HG02678 (cell line): ENCODE results near the gene C19orf47.

Experiments
- ATAC-seq: cut with Tn5 transposase; IDR thresholded peaks from one replicate; pipeline ENCODE4 v1.9.1; 2021; ENCODE audit warnings: mild to moderate bottlenecking, moderate library complexity; ENCODE audit not compliant: unreplicated experiment

Gene C19orf47, protein sequence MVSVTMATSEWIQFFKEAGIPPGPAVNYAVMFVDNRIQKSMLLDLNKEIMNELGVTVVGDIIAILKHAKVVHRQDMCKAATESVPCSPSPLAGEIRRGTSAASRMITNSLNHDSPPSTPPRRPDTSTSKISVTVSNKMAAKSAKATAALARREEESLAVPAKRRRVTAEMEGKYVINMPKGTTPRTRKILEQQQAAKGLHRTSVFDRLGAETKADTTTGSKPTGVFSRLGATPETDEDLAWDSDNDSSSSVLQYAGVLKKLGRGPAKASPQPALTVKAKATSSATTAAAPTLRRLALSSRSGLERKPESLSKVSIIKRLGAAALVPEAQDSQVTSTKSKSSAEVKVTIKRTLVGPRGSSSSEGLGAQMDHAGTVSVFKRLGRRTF

DNA sequence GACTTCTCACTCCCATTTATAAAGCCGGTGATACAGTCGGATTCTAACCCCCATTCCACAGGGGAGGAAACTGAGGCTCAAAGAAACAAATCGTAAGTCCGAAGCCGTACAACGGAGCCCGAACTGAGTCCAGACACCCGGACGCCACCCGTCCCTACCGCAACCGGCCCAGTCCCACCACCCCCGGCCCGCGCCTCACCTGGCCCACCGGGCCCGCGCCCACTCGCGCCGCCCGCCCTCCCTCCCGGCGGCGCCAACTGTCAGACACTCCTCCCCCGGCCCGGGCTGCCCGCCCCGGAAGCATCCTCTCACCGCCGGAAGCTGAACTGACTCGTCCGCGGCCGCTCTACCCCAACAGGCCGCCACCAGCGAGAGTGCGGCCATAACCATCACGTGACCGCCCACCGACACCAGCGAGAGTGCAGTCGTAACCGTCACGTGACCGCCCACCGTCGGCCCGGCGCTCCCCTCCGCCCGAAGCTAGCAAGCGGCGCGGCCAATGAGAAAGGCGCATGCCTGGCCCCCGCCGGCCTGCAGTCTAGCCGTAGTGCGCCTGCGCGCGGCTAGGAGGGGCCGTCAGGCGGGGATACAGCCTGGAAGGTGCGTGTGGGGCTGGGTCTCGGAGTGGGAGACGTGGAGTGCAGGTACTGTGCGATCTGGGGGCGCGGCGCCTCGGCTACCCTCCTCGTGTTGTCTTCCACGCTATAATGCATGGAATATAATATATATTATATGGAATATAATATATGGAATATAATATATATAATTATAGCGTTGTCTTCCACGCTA is at the start of gene C19orf47, which contains the start of gene PLD3:
TSS of gene C19orf47 (minus strand) at position 273 of the 789 bp plus-strand sequence. CDS start 6,540 bp downstream, outside the sequence.
TSS of gene PLD3 (plus strand) at position 571 of the 789 bp plus-strand sequence. CDS start 17,789 bp downstream, outside the sequence.
- ATAC-seq, result peak; percentile 98

DNA sequence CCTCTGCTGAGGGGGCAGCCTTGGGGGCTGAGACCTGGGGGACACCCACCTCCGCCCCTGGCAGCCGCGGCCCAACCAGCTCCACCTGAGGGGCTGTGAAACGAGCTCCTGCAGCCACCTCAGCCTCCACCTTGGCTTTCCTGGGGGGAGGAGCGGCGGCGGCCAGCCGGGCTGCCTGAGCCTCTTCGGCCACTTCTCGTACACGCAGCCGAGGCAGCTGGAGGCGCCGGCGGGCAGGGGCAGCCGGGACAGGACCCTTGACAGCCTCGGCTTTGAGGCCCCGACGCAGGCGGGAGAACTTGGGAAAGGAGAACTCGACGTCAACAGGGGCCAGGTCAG is 49.3 kb upstream of the C19orf47 start:
- no peak for ATAC-seq

DNA sequence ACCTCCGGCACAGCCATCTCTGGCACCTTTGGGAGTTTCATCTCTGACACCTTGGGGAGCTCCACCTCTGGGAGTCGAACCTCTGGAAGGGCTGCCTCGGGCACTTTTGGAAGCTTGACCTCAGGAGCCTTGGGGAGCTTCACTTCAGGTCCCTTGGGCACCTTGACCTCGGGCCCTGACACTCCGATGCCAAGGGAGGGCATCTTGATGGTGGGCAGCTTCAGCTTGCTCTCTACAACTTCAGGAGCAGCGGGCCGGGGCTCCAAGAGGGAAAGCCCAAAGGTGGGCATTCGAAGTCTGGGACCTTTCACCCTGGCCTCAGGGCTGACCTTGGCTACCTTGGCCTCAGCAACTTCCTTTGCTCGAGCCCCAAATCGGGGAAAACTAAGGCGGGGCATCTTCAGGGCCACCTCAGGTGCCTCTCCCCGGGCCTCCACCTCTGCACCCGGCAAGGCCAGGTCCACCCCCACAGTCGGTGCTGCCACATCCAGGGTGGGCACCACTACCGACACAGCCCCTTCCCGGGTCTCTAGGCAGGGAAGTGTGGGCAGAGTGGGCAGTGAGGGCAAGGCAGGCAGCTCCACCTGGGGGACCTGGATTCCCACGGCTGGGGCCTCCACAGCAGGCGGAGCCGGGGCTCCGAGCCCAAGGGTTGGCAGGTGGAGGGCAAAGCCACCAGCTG is 48.8 kb upstream of the C19orf47 start:
- no peak for ATAC-seq

DNA sequence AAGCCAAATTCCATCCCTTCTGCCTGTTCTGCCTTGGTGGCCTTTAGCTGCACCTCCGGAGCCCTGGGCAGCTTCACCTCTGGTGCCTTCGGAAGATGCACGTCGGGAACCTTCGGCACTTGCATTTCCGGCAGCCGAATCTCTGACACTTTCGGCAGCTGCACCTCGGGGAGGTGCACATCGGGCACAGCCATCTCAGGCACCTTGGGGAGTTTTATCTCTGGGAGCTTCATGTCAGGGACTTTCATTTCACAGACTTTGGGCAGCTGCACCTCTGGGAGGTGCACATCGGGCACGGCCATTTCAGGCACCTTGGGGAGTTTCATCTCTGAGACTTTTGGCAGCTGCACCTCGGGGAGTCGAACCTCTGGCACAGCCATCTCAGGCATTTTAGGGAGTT is 47.8 kb upstream of the C19orf47 start:
- ATAC-seq, result no peak

DNA sequence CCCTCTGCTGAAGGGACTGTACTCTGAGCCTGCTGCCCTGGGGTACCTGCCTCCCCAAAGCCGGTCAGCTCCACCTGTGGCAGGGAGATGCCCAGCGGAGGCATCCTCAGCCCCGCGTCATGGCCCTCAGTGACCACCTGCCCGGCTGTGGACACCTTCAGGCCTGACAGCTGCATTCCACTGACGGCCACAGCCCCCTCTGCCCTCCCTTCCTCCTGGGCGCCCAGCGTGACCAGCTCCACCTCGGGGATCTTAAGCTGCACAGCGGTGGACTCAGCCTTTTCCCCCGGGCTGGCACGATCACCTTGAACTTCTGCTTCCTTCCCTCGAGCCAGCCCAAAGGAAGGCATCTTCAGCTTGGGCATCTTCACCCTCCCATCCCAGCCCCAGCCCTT is 46.6 kb upstream of the C19orf47 start:
- no peak for ATAC-seq

DNA sequence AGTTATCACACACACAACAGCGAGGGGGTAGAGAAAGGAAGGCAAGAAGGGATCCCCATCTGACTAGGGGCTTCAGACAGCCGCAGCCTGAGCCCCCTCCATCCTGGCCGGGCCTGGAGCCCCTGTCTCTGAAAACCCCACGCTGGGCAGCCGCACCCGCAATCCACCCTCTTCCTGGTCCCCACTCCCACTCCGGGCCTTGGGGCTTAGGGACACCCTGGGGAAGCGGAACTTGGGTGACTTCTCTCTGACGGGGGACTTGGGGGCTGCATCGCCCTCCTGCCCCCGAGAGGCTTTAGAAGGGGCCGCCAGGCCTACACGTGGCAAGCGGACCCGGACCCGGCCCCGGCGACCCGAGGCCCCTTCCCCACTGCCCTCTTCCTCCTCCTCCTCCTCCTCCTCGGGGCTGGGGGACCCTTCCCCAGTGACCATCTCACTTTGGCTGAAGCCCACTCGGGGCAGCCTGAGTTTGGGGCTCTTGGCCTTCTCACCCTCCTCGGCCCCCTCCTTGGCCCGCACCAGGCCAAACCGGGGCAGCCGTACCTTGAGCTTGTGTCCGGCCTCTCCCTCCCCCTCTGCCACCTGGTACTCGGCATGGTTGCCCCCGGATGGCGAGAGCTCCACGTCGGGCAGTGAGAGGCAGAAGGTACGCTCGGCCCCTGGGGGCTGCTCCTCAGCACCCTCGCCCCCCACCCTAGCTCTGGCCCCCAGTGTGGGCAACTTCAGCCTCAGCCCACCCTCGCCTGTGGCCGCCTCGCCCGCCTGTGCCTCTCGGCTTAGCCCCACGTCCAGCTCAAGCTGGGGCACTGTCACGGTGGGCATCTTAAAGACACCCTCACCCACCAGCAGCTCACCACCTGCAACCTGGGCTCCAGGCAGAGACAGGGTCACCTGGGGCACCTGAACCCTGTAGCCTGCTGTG is 46.0 kb upstream of the C19orf47 start:
- no peak for ATAC-seq

DNA sequence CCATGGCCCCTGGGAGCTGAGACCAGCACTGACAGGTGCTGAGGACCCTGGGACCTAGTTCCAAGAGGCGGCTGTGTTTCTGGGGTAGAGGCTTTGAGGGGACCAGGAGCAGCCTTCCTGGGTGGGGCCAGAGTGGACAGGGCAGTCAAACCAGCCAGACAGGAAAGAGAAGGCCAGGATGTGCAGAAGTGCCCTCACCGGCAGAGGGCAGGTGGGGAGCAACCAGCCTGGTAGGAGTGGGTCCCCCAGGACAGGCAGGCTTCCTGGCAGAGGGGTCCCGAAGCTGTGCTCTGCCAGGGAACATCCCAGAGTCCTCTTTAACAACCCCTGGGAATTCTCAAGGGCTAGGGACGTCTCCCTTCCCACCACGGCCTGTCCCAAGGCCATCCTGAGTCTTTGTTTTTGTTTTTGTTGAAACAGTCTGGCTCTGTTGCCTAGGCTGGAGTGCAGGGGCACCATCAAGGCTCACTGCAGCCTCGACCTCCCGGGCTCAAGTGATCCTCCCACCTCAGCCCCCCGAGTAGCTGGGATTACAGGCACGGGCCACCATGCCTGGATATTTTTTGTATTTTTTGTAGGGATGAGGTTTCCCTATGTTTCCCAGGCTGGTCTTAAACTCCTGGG is 44.8 kb upstream of the C19orf47 start:
- no peak for ATAC-seq

DNA sequence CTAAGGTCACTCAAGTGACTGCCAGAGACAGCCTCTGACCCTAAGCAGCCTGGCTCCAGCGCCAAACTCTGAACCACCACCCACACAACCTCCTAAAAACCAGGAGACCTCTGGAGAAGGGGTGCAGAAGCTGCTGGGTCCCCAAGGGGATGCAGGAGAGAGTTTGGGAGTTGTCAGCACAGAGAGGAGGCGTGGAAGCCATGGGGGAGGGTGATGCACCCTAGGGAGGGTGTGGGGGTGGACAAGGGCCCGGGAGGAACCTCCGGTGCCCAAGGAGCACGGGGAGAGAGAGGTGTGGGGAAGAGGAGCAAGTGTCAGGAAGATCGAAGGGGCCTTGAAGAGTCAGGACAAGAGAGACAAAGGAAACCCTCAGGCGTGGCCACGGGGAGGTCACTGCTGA is 43.9 kb upstream of the C19orf47 start:
- no peak for ATAC-seq

DNA sequence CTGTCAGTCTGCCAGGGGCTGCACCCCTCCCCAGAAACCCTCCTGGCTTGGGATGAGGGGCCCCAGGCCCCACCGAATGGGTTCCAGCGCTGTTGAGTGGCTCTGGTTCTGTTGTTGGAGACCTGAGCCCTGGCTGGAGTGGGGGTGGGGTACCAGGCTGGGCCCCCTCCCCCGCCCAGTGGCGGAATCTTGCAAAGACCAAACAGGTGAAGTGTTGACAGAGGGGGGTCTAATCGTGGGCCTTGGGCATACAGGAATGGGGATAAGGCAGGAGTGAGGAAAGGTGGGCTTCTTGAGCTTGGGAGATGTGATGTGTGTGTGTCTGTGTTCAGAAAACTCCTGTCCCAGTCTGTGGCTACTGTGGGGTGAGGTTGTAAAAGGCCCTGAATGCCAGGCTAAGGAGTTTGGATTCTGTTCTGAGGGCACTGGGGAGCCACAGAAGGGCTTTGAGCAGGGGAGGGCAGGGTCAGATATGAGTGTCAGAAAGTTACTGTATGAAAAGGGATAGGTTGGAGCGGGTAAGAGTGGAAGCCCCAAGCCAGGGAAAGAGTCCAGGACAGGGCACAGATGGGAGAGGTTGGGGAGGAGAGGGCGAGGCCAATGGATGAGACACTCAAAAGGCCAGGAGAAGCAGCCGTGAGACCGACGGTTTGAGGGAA is 42.0 kb upstream of the C19orf47 start, which contains the start of gene HIPK4:
TSS of gene HIPK4 (minus strand) at position 98 of the 659 bp plus-strand sequence. CDS start 279 bp downstream, outside the sequence.
- no peak for ATAC-seq

DNA sequence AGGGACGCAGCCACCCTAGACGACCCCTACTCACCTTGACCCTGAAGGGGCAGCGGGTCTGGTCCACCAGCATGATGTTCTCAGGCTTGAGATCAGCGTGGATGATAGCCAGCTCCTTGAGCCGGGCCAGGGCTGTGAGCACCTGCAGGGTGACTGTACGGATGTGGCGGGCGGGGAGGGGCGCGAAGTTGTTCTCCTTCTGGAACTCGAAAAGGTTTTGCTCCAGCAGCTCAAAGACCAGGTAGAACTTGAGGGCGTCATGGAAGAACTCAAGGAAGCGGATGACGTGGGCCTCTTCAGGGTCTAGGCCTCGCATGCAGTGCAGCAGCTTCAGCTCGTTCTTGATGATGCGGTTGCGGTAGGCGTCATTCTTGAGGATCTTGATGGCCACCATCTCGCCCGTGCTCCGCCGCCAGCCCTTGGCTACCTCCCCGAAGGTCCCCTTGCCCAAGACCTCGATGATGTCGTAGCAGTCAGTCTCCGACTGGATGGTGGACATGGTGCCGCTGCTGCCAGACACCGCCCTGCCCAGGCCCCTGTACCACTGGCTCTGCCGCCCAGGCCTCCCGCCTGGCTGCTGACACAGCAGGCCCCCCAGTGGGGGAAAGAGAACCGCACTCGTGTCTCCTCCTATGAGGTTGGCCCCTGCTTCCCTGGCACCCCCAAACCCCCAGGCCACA is 41.3 kb upstream of the C19orf47 start:
- ATAC-seq, result no peak

DNA sequence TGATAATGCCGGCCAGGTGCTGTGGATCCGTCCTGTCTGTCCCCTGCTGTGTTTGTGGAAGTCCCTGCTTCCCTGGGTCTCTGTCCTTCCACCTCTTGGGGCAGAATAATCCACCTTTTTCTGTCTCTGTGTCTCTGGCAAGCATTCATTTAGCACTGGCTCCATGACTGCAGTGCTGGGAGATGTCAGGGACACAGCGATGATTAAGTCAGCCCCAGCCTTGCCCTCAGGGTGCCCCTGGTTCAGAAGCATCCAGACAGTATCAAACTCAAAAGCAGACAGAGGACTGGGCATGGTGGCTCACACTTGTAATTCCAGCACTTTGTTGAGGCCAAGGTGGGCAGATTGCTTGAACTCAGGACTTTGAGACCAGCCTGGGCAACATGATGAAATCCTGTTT is 40.3 kb upstream of the C19orf47 start:
- ATAC-seq, result no peak

DNA sequence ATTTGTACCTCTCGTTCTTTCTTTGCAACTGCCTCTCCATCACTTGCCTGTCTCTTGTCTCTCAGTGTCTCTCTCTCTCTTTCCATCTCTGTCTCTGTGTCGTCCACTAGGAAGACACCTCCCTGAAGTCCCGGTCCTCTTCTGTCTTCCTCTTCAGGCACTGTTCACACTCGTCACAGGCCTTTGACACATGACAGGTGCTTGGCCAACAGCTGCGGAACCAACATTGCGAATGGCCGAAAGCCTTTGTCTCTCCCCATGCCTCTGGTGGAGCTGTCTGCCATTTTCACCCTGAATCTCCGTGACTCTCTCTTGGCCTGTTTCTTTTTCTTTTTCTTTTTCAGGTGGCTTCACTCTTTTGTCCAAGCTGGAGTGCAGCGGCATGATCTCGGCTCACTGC is 39.0 kb upstream of the C19orf47 start:
- ATAC-seq, result no peak

DNA sequence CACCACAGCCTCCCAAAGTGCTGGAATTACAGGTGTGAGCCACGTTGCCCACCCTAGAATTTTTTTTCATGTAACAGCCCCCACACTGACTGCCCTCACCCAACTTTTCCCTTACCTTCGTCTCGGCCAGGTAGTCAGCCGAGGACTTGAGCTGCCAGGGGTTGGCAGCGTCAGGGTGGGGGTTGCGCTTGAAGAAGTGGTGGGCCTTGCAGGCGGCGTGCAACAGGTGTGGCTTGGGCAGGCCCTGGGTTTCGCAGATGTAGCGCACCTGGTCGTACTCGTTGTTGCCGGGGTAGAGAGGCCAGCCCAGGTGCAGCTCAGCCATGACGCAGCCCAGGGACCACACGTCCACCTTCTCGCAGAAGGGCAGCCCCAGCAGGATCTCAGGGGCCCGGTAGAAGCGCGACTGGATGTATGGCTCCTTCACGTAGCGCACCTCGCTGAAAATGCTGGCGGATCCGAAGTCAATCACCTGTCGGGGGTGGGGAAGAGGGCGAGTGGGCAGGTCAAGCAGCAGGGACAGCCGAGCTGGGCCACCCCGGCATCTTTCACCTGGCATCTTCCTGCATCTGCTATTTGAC is 35.6 kb upstream of the C19orf47 start:
- ATAC-seq, result no peak

DNA sequence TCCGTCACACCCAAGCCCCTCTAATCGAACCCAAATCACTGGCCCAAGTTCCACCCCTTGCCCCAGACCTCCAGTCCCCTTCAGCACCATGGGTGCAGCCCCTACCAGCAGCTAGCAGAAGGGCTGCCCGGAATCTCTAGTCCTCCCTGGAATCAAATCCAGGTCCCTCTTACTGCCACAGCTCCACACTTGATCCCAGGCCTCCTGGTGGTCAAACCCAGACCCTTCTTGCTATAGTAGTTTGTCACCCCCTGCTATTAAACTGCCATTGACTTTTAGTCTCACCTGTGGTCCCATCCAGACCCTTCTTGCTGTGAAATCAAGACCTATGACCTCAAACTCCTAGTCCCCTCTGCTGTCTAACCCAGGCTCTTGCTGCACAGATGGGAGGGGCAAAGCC is 33.1 kb upstream of the C19orf47 start:
- no peak for ATAC-seq

DNA sequence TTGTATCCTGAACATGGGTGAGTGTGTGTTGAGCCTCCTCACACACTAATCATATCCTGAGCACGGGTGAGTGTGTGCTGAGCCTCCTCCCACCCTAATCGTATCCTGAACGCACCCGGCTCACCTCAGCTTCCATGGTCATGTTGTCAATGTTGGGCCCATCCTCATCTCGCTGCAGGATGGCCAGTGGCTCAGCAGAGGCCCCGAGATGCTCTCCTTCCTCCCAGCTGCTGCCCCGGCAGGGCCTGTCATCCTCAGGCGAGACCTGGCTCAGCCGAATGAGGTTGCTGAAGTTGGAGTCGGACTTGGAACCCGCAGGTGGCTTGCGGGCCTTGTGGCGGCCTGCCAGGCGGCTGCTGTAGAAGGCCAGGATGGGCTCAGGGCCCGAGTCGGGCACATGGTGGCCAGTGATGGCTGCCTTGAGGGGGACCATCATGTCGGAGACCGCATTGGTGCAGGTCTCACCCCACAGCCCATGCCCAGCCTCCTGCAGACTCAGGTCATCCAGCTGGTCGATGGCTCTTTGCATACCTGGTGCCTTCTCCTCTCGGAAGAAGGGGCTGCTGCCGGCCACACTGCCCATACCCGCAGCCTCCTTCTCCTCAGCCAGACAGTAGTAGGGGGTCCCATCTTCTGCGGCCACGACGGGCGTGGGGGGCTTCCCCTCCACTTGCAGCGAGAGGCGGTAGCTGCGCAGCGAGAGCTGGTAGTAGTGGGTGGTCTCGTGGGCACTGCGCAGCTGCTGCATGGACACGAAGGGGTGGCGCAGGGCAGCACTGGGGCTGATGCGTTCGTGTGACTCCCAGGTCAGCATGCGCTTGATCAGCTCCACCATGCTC is 32.2 kb upstream of the C19orf47 start:
- no peak for ATAC-seq

DNA sequence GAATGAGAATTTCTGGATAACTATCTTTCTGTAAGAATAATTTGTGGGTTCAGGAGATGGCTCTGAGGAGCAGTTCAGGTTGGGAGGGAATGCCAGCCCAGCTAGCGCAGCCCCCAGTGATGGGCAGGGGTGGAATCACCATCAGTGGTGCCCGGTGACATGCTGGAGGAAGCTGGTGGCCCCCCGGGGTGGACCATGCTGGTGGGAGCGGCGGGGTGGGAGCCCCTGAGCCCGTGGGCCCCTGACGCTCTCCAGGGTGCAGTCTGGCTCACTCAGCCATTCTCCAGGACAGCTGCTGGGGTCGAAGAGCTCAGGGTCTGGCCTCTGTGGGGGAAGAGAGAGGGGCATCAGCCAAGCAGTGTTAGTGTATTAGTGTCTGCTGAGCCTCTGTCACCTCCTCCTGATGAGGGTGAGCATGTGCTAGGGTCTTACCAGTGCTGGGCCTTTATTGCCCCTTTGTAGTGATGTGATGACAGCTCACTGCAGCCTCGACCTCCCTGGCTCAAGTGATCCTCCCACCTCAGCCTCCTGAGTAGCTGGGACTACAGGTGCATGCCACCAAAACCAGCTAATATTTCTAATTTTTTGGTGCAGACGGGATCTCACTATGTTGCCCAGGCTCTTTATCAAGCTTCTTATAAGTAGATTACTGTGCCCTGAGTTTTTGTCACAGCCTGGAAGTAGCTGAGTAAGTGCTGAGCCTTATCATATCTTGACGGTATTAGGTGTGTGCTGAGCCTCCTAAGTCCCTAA is 31.4 kb upstream of the C19orf47 start:
- no peak for ATAC-seq

DNA sequence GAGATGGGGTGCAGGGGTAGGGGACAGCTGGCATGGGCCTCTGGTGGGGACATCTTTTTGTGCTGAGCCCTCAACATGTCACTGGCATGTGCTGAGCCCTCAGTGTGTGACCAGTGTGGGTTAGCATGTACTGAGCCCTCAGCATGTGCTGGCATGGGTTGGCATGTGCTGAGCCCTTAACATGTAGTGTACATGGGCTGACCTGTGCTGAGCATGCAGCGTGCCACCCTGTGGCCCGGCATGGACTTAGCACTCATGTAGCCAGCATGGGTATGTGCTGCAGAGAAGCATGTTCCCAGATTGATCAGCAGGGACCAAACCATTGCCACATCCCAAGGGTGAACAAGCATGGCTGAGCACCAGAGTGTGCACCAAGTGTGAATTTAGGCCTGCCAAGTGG is 30.3 kb upstream of the C19orf47 start:
- no peak for ATAC-seq
